NB4 (cell line): Measurements from ENCODE around the gene LYAR.

ENCODE experiments used
- CTCF ChIP-seq: IDR thresholded peaks from one replicate; pipeline ENCODE4 v1.5.1; 2012; ENCODE audit warnings: low read depth, low read length
- MYC ChIP-seq: IDR thresholded peaks from 2 replicates; pipeline ENCODE4 v1.6.1; 2011; ENCODE audit warnings: low read depth, low read length
- POLR2A ChIP-seq: IDR thresholded peaks from 2 replicates; pipeline ENCODE4 v1.6.1; 2011; ENCODE audit warnings: mild to moderate bottlenecking; ENCODE audit not compliant: insufficient read length; ENCODE audit errors: extremely low read depth

DNA sequence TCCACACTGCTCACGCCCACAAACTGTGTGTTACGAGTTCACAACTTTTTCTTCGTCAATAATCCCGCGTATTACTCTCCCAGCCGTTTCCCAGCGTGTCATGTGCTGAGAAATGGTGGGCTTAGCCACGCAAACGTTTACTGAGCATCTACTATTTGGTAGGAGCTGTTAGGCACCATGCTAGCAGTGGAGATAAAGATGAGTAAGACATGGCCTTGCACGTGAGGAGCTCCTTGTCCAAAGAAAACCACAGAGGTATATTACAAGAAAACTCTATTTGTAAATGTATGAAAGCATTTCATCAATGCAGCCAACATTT lies 41.1 kb downstream of the LYAR start:
- TF ChIP-seq CTCF, result no peak
- TF ChIP-seq MYC, result no peak
- TF ChIP-seq POLR2A, result no peak
